ENCODE results near the gene ANKRD28. TPM values are rescaled to one million over a fixed set of nuclear protein-coding genes. Genes with fewer than 3 reads are reported as not detected.

The ANKRD28 gene
- total and polyA plus RNA-seq, 9 of the 15 experiments (the other 6 are each of a cell fraction or from before 2014, with no cell fraction given) = 11.7 to 66.0 (median 36.7) TPM

DNA sequence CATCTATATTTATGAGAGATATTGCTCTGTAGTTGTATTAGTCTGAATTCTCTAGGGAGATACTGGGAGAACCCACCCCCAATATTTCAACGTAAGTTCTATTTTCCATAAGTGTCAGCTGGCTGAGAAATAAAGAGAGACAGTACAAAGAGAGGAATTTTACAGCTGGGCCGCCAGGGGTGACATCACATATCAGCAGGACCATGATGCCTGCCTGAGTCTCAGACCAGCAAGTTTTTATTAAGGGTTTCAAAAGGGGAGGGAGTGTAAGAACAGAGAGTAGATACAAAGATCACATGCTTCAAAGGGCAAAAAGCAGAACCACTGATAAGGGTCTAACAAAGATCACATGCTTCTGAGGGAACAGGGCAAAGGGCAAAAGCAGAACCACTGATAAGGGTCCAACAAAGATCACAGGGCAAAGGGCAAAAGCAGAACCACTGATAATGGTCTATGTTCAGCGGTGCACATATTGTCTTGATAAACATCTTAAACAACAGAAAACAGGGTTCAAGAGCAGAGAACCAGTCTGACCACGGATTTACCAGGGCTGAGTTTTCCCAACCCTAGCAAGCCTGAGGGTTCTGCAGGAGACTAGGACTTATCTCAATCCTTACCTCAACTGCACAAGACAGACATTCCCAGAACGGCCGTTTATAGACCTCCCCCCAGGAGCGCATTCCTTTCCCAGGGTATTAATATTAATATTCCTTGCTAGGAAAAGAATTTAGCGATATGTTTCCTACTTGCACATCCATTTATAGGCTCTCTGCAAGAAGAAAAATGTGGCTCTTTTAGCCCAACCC, 177.9 kb downstream of the ANKRD28 start (continued):
- TF ChIP-seq, protein P1, sequence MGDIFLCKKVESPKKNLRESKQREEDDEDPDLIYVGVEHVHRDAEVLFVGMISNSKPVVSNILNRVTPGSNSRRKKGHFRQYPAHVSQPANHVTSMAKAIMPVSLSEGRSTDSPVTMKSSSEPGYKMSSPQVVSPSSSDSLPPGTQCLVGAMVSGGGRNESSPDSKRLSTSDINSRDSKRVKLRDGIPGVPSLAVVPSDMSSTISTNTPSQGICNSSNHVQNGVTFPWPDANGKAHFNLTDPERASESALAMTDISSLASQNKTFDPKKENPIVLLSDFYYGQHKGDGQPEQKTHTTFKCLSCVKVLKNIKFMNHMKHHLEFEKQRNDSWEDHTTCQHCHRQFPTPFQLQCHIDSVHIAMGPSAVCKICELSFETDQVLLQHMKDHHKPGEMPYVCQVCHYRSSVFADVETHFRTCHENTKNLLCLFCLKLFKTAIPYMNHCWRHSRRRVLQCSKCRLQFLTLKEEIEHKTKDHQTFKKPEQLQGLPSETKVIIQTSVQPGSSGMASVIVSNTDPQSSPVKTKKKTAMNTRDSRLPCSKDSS (IDR thresholded peaks at IDR 0.05; ENCODE audit: low read depth, partially characterized antibody) = peak; percentile 85

Small RNA genes within 50 kb of the gene (microRNA-seq; reads per million reads assigned to microRNA genes)
- not detected for gene MIR3134 (ENCODE audit: borderline microRNAs expressed)

Small RNA genes within 50 kb of the gene (small RNA-seq; reads per million reads assigned to genes)
- not detected for gene MIR3134
- gene RN7SL4P = not detected

Other genes starting within 250 kb of the ANKRD28 start
- 18.6 and 18.9 TPM in 2 replicates for gene HACL1, start 196.4 kb downstream of the ANKRD28 start, total RNA-seq (2014; rRNA removed)
- gene HACL1, start 196.4 kb downstream of the ANKRD28 start, total RNA-seq (2014; rRNA removed; fragmentation: Illumina TruSeq; extraction: Trizol) = 30.5 and 33.8 TPM in 2 replicates
- 19.0 and 23.0 TPM in 2 replicates for gene HACL1, start 196.4 kb downstream of the ANKRD28 start, total RNA-seq (2015; rRNA removed; fragmentation: Illumina TruSeq; extraction: Trizol)
- 29.1 and 31.5 TPM in 2 replicates for gene HACL1, start 196.4 kb downstream of the ANKRD28 start, total RNA-seq (2021)
- 43.1 and 61.5 TPM in 2 replicates for gene HACL1, start 196.4 kb downstream of the ANKRD28 start, polyA plus RNA-seq (2011; rRNA removed)
- gene HACL1, start 196.4 kb downstream of the ANKRD28 start, polyA plus RNA-seq (2014; fragmentation: Illumina TruSeq; extraction: Trizol) = 22.8 and 25.1 TPM in 2 replicates
- gene HACL1, start 196.4 kb downstream of the ANKRD28 start, polyA plus RNA-seq (2014; fragmentation: Nextera tagmentation; extraction: Ambion mirVana) = 10 to 100 TPM; 39.0 to 54.7 TPM
- gene HACL1, start 196.4 kb downstream of the ANKRD28 start, polyA plus RNA-seq (2014; rRNA removed) = 19.0 and 23.5 TPM in 2 replicates
- 5.8 and 7.5 TPM in 2 replicates for gene BTD, start 196.2 kb downstream of the ANKRD28 start, total RNA-seq (2014; rRNA removed)
- 7.0 and 8.4 TPM in 2 replicates for gene BTD, start 196.2 kb downstream of the ANKRD28 start, total RNA-seq (2014; rRNA removed; fragmentation: Illumina TruSeq; extraction: Trizol)
- 6.6 and 9.2 TPM in 2 replicates for gene BTD, start 196.2 kb downstream of the ANKRD28 start, total RNA-seq (2015; rRNA removed; fragmentation: Illumina TruSeq; extraction: Trizol)
- 7.5 and 8.5 TPM in 2 replicates for gene BTD, start 196.2 kb downstream of the ANKRD28 start, total RNA-seq (2021)
- gene BTD, start 196.2 kb downstream of the ANKRD28 start, polyA plus RNA-seq (2011; rRNA removed) = 18.0 and 18.5 TPM in 2 replicates
- 9.1 and 10.7 TPM in 2 replicates for gene BTD, start 196.2 kb downstream of the ANKRD28 start, polyA plus RNA-seq (2014; fragmentation: Illumina TruSeq; extraction: Trizol)
- 10 to 100 TPM; 24.3 to 26.2 TPM for gene BTD, start 196.2 kb downstream of the ANKRD28 start, polyA plus RNA-seq (2014; fragmentation: Nextera tagmentation; extraction: Ambion mirVana)
- 10.6 and 11.2 TPM in 2 replicates for gene BTD, start 196.2 kb downstream of the ANKRD28 start, polyA plus RNA-seq (2014; rRNA removed)

All from K562 (cell line).